ENCODE measurements around the gene B3GAT1.

B3GAT1 gene

GRCh38 chr11:134391656-134392055 is 20.4 kb downstream of the B3GAT1 start:
- no peak for TF ChIP-seq CTCF (IDR thresholded peaks at IDR 0.05; ENCODE audit: low read depth, low read length, missing control alignments)
- Histone ChIP-seq H3K27ac (no peak overlapping the region), H3K27me3 (replicated peaks) (no peaks in the 10 kb centered on the region), H3K4me3 (ENCODE audit: low read depth, low read length) (no peak overlapping the region), H3K36me3 (replicated peaks) (no peaks in the 10 kb centered on the region)
- no peak for DNase-seq
- in situ Hi-C loops (cut with HindIII; ENCODE audit: low pct_ligation_motif_present, low sequenced_read_pairs) = no loop called here

GRCh38 chr11:134390706-134391569 is 21.1 kb downstream of the B3GAT1 start:
- H3K27ac ChIP-seq = no peak overlapping the region
- TF ChIP-seq CTCF (IDR thresholded peaks at IDR 0.05; ENCODE audit: low read depth, low read length, missing control alignments) = no peak
- H3K36me3 ChIP-seq (replicated peaks) = no peaks in the 10 kb centered on the region
- H3K27me3 ChIP-seq (replicated peaks) = no peaks in the 10 kb centered on the region
- DNase-seq = no peak
- in situ Hi-C loops (cut with HindIII; ENCODE audit: low pct_ligation_motif_present, low sequenced_read_pairs) = no loop called here
- no peak overlapping the region for H3K4me3 ChIP-seq (ENCODE audit: low read depth, low read length)

- no peak overlapping the region for H3K27ac ChIP-seq
- no peak for TF ChIP-seq CTCF (IDR thresholded peaks at IDR 0.05; ENCODE audit: low read depth, low read length, missing control alignments)
- no peaks in the 10 kb centered on the region for H3K27me3 ChIP-seq (replicated peaks)
- in situ Hi-C loops (cut with HindIII; ENCODE audit: low pct_ligation_motif_present, low sequenced_read_pairs) = no loop called here
- no peaks in the 10 kb centered on the region for H3K36me3 ChIP-seq (replicated peaks)
- no peak overlapping the region for H3K4me3 ChIP-seq (ENCODE audit: low read depth, low read length)
- DNase-seq = no peak
These were observed 22.4 kb downstream of the B3GAT1 start for GRCh38 chr11:134389464-134390180.

GRCh38 chr11:134388590-134388989 is 23.5 kb downstream of the B3GAT1 start:
- TF ChIP-seq CTCF (IDR thresholded peaks at IDR 0.05; ENCODE audit: low read depth, low read length, missing control alignments) = no peak
- H3K36me3 ChIP-seq (replicated peaks) = no peaks in the 10 kb centered on the region

GRCh38 chr11:134387501-134387900 is 24.5 kb downstream of the B3GAT1 start:
- Histone ChIP-seq H3K4me3 (ENCODE audit: low read depth, low read length) (no peak overlapping the region), H3K36me3 (replicated peaks) (no peaks in the 10 kb centered on the region), H3K27ac (no peak overlapping the region), H3K27me3 (replicated peaks) (no peaks in the 10 kb centered on the region)
- TF ChIP-seq CTCF (IDR thresholded peaks at IDR 0.05; ENCODE audit: low read depth, low read length, missing control alignments) = no peak
- DNase-seq = no peak
- in situ Hi-C loops (cut with HindIII; ENCODE audit: low pct_ligation_motif_present, low sequenced_read_pairs) = no loop called here

More at GRCh38 chr11:134388590-134388989, 23.5 kb downstream of the B3GAT1 start:
- no peak overlapping the region for H3K4me3 ChIP-seq (ENCODE audit: low read depth, low read length)
- H3K27me3 ChIP-seq (replicated peaks) = no peaks in the 10 kb centered on the region
- DNase-seq = no peak
- H3K27ac ChIP-seq = no peak overlapping the region
- in situ Hi-C loops (cut with HindIII; ENCODE audit: low pct_ligation_motif_present, low sequenced_read_pairs) = no loop called here
